GM21381 (cell line): ENCODE results near the gene ATP9B.
"Not testable (repeated sequence)": the region's sequence is repeated elsewhere in the genome, so short reads cannot be mapped to it uniquely, and the experiment has no call there.

Source experiments
- ATAC-seq: cut with Tn5 transposase; IDR thresholded peaks from one replicate; pipeline ENCODE4 v1.9.1; 2021; ENCODE audit warnings: mild to moderate bottlenecking, moderate library complexity; ENCODE audit not compliant: unreplicated experiment

The ATP9B gene

GRCh38 chr18:79227621-79228020 lies 158.4 kb downstream of the ATP9B start:
- no peak for ATAC-seq

GRCh38 chr18:79229431-79229830 lies 160.2 kb downstream of the ATP9B start:
- ATAC-seq = no peak

GRCh38 chr18:79234438-79234837 lies 165.2 kb downstream of the ATP9B start:
- no peak for ATAC-seq

GRCh38 chr18:79239631-79240030 lies 170.4 kb downstream of the ATP9B start:
- ATAC-seq = no peak

GRCh38 chr18:79241755-79242154 lies 172.6 kb downstream of the ATP9B start:
- no peak for ATAC-seq

DNA sequence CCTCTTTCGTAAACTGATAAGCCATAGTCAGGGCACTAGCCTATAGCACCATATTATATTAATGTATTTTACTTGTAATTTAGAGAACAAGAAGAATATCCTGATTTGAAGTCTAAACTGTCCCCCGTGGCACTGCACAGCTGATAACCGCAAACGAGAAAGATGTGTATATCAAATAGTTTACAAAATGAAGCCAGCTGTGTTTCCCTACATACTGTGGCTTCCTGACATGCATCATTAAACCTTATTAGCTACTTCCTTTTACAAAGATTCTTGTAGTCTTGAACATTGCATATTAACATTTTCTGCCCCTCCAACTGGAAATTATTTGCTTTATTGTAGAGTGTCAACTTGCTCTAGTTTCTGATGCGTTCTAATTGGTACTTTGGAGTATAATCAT lies 173.1 kb downstream of the ATP9B start:
- ATAC-seq = no peak

- no peak for ATAC-seq
Observed at GRCh38 chr18:79245517-79246001, 176.4 kb downstream of the ATP9B start.

GRCh38 chr18:79246309-79247108 lies 177.3 kb downstream of the ATP9B start:
- ATAC-seq = peak; percentile 99

GRCh38 chr18:79248495-79249060 lies 179.4 kb downstream of the ATP9B start:
- no peak for ATAC-seq

DNA sequence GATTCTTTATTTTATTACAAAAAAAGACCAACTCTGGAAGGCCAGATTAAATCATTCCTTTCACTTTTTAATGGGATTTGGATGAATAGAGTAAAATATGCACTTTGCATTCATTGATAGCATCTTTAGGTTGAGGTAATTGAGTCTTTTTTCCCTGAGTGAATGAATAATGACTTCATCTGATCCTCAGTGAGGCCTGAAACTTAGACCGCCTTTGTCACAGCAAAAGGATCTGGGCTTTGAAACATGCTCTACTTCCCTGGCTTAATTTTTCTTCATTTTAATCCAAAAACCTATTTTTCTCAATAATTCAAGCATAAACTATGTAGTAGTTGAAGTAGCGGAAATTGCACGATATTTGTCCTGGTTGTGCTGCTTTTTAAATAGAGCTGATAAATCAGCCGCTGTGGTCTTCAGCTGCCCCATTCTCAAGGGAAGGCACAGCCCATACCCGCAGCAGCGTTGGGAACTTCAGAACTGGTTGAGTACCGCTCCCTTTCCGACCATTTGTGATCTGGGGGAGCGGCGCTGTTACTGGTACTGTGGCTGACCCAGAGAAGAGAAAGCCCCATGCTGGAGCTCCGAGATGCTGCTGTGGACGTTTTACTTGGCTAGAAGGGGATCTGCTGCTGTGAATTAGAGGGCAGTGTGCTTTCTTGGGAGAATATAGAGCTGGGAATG lies 181.2 kb downstream of the ATP9B start:
- ATAC-seq = no peak

DNA sequence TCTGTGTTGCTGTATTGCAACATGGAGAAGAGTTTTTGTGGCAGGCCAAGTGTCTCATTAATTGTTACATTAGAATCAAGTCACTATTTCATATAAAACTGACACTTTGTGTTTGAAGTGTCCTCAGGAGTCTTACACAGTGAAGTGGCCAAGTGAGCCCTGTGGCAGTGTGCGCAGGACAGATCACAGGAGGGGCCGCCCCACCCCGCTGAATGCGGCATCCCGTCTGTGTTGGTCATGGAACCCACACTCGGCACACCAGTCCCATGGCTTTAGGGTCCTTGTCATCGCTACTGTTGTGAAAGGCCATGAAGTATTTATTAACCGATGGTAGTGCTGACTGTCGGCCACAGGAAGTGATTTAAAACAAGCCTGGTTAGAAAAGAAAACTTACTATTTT lies 181.8 kb downstream of the ATP9B start:
- ATAC-seq = no peak

DNA sequence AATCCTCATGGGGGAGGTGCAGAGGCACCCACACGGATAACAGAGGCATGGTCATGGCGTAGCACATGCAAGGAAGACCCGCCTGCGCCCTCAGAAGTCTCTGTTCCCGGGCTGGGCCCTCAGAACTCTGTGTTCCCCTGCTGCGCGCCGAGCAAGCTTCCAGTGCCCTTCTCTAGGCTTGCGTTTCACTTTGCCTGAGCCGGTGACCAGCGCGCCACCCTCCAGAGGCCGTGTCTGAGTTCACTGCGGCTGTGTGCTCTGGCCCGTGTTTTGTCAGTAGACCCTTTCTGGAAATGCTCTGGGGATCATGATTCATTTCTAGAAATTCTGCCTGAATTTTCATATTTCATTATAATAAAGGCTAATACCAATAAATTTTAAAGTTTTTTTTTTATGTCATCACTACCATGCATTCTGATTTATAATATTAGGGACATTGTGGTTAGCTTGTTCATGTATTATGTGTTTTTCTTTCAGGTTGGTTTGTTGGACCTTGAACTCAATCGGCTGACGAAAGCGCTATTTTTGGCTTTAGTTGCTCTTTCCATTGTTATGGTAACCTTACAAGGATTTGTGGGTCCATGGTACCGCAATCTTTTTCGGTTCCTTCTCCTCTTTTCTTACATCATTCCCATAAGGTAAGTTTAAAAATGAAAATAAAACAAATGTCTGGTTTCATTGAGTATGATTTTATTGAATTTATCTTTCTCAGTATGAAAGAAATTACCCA lies 183.9 kb downstream of the ATP9B start:
- no peak for ATAC-seq

GRCh38 chr18:79257480-79257879 lies 188.3 kb downstream of the ATP9B start:
- no peak for ATAC-seq

DNA sequence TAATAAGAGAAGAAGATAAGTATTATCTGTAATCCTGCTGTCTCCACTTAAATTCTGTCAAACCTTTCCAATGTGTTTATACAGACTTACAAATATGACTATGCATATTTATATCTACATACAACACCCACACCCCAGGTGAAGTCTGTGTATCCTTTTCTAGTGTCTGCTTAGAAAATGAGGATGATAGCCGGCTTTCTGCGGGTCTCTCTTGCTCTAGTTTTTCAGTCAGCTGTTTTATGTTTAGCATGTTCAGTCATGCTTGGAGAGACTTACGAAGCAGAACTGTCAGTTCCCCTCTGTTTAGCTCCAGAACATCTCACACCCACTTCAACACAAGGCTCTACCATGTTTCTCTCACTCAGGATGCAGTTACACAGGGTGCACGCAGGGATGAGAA lies 189.3 kb downstream of the ATP9B start:
- peak; percentile 62 for ATAC-seq

GRCh38 chr18:79259218-79259617 lies 190.0 kb downstream of the ATP9B start:
- ATAC-seq = no peak

DNA sequence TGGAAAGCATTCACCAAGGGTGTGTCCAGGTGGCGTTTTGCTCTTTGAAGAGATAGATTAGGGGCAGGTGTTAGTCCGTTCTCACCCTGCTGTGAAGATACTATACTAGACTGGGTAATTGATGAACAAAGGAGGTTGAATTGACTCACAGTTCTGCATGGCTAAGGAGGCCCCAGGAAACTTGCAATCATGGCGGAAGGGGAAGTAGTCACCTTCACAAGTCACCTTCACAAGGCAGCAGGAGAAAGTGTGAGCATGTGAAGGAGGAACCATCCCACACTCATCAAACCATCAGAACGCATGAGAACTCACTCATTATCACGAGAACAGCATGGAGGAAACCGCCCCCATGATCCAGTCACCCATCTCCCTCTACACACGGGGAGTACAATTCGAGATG lies 190.8 kb downstream of the ATP9B start:
- ATAC-seq = no peak

GRCh38 chr18:79260510-79260909 lies 191.3 kb downstream of the ATP9B start:
- ATAC-seq = no peak

DNA sequence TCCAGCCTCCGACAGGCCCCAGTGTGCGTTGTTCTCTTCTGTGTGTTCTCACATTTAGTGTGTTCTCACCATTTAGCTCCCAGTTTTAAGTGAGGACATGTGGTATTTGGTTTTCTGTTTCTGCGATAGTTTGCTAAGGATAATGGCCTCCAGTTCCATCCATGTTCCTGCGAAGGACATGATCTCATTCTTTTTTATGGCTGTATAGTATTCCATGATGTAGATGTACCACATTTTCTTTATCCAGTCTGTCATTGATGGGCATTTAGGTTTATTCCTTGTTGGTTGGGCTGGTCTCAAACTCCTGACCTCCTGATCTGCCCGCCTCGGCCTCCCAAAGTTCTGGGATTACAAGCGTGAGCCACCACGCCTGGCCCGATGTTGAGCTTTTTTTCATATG lies 195.9 kb downstream of the ATP9B start:
- not testable (repeated sequence) for ATAC-seq

DNA sequence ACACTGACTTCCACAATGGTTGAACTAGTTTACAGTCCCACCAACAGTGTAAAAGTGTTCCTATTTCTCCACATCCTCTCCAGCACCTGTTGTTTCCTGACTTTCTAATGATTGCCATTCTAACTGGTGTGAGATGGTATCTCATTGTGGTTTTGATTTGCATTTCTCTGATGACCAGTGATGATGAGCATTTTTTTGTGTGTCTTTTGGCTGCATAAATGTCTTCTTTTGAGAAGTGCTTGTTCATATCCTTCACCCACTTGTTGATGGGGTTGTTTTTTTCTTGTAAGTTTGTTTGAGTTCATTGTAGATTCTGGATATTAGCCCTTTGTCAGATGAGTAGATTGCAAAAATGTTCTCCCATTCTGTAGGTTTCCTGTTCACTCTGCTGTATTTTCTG lies 202.6 kb downstream of the ATP9B start:
- ATAC-seq = not testable (repeated sequence)

DNA sequence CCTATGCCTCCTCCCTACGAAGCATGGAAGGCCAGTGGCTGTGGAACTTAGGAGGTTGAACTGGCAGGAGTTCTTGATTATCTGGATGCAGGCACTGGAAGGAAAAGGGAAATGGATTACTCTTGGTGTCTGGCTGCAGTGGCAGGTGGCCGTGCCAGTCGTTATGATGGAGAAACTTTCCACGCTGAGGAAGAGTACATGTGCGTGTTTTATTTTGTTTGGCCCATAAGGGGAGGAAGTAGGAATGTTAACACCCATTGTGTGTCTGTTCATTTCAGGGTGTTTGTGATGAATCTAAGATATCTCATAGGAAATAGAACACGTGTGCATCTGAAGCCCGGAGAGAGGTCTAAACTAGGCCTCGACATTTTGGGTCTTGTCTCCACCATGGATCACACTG lies 203.7 kb downstream of the ATP9B start:
- no peak for ATAC-seq

DNA sequence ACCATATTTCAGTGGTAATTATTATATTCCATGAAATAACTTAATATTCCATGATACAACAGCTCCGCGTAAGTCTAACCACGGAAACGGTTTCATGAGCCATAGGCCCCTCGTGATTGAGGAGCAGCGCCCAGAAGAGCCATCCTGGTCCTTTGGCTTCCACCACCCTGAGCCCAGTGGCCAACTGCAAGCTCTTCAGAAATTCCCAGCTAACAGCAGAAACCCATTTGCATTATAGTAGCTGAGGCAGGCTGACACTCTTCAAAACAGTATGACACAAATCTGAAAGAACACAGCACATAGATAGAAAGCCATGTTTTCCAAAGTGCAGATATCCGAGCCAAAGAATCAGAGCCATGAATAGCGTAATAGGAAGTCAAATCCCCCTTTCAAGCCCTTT lies 205.6 kb downstream of the ATP9B start:
- ATAC-seq = no peak
